Measurements from ENCODE around the gene CACNG5.

Gene CACNG5

DNA sequence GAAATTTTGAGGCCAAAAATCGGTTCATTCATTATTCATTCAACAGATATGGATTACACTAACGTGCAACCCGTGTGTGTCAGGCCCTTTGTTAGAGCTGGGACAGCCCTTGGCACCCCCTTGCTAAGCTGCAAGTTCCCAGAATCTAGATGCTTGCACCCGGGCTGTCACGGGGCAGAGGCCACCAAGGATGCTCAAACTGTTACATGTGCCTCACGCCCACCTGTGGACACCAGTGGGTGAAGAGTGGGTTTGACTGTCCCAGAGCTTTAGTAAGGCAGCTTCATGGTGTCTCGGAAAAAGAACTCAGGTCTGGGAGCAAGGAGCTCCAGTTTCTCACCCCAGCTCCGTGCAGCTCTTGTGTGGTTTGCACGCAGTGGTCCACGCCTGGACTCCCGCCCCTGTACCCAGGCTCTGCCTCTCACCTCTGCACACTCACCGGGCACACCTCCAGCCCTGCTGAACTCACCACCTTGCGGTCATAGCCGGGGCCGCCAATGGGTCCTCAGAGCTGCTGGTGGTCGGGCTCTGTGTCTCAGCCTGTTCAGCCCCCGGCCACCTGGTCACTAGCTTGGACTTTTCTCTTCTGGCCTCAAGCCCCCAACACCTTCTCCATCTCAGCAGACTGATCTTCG, 75.9 kb downstream of the CACNG5 start:
- DNase-seq, result no peak

DNA sequence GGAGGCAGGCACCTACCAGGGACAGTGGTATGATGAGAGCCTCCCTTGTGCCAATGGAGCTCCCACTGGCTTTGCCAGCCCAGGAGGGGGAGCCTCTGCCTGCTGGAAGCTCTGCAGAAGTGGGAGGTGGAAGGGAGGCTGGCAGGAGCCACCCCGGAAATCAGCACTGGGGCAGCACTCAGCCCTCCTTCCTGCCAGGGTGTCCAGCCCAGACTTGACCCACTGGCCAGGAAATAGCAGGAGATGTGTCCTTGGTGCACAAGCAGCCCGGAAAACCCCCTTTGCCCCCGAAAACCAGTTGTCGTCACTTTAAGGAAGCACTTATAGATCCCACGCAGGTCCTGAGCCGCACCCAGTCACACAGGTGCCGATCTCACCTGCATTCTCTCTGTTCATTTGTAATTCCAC, 80.3 kb downstream of the CACNG5 start:
- no peak for DNase-seq

DNA sequence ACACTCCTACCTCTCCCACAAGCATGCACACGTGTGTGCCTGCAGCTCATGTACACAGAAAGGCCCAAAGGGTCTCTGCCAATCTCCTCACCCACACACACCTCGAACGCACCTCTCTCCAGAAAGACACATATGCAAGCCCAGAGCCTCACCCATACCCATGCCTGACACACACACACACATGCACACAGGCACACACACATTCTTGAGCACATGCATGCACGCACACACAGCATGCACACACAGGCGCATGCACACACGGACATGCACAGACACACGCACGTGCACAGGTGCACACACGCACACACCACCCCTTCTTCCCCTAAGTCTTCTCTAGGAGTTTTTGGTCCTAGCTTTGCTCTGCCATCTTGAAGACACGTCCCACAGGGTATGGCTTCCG, 80.9 kb downstream of the CACNG5 start:
- no peak for DNase-seq

DNA sequence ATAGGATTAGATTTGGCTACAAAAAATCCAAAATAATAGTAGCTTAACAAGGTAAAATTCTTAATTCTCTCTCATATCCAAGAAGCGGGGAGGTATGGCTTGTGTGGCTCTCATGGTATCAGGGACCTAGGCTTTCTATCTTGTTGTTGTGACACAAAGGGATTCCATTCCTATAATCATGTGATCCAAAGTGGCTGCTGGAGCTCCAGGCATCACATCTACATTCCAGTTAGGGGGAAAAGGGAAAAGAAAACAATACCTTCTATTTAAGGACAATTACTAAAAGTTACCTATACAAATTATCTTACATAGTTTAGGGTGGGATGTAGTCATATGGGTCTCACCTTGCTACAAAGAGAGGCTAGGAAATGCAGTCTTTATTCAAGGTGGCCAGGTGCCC, 82.0 kb downstream of the CACNG5 start:
- no peak for DNase-seq

DNA sequence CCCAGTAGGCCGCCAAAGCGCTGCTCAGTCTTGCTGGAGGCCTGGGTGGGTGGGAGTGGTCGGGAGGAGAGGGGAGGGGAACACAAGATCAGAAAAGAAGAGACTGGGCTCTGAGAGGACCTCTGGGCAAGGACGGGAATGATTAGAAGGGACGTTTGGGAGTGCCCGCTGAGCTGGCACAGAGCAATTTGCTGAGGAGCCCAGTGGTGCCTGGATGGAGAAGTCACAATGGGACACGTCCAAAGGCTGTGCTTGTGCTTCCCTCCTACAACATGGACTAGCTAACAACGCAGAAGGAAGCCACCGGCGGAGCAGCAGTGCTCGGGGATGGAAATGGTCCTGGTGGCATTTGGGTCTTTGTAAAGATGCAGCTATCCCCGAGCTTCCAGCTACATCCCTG, 84.0 kb downstream of the CACNG5 start:
- DNase-seq, result no peak

DNA sequence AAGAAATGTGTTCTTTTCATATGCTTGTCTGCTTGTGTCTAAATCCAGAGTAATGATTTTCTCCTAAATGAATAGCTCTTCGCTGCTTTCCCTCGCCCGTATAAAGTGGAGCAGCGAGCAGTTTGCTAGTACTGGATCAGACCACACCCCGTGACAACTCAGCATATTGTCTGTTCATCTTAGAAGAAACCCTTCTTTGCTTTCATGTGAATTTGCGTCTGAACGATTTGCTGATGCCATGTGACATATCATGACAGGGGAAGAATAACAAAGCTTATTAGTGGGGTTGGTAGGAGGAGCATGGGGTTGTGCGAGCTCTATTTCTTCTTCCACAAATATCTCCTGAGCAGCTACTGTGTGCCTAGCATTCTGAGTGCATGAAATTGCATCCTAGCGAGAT, 85.5 kb downstream of the CACNG5 start:
- DNase-seq, result no peak

DNA sequence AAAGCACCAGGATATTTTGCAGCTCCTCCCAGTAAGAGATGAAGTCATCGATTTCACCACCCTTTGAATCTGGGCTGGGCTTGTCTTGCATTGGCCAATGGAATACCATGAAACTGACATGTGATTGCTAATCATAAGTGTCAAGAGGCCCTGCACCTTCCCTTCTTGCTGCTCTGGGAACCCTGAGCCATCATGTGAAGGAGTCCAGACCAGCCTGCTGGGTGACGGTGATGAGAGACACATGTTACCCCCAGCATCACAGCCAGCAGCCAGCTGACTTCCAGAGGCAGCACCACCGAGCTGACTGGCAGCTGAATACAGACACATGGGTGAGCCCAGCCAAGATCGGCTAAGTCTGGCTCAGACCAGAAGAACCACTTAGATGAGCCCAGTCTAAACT, 86.0 kb downstream of the CACNG5 start:
- DNase-seq, result no peak

DNA sequence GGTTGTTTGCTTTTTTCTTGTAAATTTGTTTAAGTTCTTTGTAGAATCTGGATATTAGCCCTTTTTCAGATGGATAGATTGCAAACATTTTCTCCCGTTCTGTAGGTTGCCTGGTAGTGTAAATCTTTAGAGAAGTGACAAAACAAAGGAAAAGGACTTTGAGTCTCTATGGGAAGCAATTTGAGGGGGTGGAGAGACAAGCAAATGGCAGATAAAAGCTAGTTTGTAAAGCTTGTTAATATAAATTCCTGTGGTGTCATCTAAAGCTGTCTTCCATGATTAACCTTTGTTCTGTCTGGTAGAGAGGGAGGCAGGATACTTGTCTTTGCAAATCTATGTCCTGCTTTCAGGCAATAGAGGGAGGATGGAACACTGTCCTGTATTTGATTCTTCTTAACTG, 89.0 kb downstream of the CACNG5 start:
- no peak for DNase-seq

DNA sequence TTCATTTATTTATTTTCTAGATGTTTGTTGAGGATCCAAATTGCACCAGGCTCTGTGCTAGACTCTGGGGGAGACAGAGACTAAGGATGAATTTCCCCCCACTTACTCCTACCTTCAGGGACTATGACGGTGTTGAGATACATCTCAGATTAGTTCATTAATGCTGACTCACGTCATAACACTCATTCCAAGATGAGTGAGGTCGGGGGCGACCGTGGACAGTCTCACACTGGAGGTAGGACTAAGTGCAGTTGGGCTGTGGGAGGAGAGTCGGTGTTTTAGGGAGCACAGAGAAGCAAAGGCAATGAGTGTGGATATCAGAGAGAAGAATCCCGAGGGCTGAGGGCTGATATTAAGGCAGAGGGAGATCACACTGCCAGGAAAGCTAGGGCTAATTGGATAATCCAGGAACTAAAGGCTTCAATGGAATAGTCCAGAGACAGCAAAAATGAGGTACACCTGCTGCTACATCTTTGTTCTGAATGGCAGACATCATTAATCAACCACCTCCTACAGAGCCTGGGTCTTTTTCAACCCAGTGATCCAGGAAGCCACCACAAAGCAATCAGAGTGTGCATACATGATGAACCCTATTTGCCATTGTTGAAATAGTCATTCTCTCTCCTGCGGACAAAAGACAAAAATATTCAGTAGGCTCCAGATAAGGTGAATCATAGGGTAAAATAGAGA, 91.0 kb downstream of the CACNG5 start:
- no peak for DNase-seq

DNA sequence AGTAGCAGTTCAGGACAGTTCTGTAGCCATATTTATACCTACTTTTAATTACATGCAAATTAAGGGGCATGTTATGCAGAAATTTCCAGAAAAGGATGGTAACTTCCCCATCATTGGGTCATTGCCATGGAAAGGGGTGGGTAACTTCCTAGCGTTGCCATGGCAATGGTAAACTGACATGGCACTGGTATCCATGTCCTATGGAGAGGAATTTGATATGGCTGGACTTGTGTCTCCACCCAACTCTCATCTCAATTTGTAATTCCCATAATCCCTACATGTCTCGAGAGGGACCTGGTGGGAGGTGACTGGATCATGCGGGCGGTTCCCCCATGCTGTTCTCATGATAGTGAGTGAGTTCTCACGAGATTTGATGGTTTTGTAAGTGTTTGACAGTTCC, 94.0 kb downstream of the CACNG5 start:
- DNase-seq, result no peak

DNA sequence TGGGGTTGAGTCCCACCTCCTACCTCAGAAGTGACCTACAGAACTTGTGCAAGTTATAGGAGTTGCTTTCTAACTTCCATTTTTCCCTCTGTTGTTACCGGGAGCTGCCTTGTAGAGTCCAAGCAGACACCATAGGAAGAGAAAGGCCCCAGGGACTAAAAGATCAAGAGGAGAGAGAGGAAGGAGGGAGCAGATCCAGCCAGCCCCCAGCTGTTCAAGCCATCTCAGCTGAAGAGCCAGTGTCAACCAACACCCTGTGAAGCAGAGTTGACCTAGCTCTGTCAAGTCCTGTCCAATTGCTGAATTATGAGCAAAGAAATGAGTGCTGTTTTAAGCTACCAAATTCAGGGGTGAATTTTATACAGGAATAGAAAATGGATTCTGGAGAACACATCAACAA, 94.7 kb downstream of the CACNG5 start:
- DNase-seq, result no peak

DNA sequence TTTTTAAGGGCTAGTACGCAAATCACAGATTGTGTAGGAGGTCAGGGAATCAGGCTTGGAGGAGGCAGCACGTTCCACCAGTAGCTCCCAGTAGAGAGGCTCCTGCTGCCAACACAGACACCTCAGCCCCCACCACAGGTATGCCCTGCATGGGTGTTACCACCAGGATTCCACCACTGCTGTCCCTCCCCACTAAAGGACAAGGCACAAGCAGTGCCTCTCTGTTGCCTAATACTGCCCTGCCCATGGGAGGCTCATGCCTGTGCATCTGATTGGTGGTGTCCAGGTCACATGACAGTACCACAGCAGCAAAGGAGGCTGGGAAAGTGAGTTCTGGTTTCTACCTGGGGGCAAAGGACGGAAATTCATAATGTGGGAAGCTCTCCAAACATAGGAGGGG, 96.0 kb downstream of the CACNG5 start:
- no peak for DNase-seq

DNA sequence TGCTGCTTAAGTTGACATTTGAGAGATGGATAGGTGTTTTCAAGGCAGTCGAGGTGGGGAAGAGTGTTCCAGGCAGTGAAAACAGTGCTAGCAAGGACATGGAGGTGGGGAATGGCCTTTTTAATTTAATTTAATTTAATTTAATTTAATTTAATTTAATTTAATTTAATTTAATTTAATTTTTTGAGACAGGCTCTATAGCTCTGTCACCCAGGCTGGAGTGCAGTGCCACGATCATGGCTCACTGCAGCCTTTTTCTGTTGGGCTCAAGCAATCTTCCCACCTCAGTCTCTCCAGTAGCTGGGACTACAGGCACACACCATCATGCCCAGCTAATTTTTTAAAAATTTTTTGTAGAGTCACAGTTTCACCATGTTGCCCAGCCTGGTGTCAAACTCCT, 97.4 kb downstream of the CACNG5 start:
- no peak for DNase-seq

DNA sequence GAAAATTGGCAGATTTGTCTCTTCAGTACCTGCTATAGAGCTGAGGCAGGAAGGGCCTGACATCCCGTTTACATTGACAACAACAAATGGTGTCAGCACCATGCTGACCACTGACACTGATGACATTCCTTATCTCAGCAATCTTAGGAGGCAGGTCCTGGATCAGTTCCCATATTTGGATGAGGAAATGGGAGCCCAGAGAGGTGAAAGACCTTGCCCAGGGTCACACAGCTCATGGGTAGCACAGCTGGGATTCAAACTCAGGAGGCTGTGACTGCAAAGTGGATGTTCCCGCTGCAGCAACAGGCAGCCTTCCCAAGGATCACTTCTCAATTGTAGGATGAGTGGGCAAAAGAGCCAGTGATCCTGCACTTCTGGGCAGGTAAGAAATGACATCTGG, 99.1 kb downstream of the CACNG5 start:
- DNase-seq, result no peak
